DND-41 (cell line): ENCODE measurements around the gene ADO.

Experiments used
- ATAC-seq: fragments of 200-7000 bp; cut with Tn5 transposase; 3 replicates; pipeline ENCODE4 v1.9.1; 2021; ENCODE audit warnings: low read depth; ENCODE audit not compliant: insufficient read depth
- DNase-seq: peaks from one replicate; pipeline ENCODE4 v3.0.0-alpha.2; 2020
- H2AFZ ChIP-seq: 2 replicates; pipeline ENCODE4 v1.6.0; 2012; ENCODE audit warnings: low read depth, low read length
- H3K27ac ChIP-seq: 2 replicates; pipeline ENCODE4 v1.5.1; 2012; ENCODE audit warnings: low read length, inconsistent platforms
- H3K27me3 ChIP-seq: fragments of 200-600 bp; sonication (generic); 2 replicates; pipeline ENCODE4 v1.6.0; 2012; ENCODE audit warnings: low read length, mild to moderate bottlenecking, inconsistent platforms; ENCODE audit not compliant: insufficient read depth, poor library complexity
- H3K36me3 ChIP-seq: 2 replicates; pipeline ENCODE4 v1.5.1; 2012; ENCODE audit warnings: low read length, inconsistent platforms; ENCODE audit not compliant: insufficient read depth
- H3K4me1 ChIP-seq: 2 replicates; pipeline ENCODE4 v1.5.1; 2012; ENCODE audit warnings: mild to moderate bottlenecking, low read length; ENCODE audit not compliant: insufficient read depth
- H3K4me2 ChIP-seq: 2 replicates; pipeline ENCODE4 v1.6.0; 2012; ENCODE audit warnings: mild to moderate bottlenecking, moderate library complexity, low read length, inconsistent platforms; ENCODE audit not compliant: insufficient read depth
- H3K4me3 ChIP-seq, 2 experiments: fragments of 200-600 bp in 1 of 2; shearing (Covaris generic) in 1 of 2; 2 replicates each; pipeline ENCODE4 v1.5.1; 2012 to 2016; ENCODE audit warnings: inconsistent platforms in 2 of 2, low read length in 2 of 2, mild to moderate bottlenecking in 2 of 2, low read depth in 1 of 2, moderate library complexity in 1 of 2
- H3K79me2 ChIP-seq: 2 replicates; pipeline ENCODE4 v1.6.0; 2012; ENCODE audit warnings: low read length, inconsistent platforms; ENCODE audit not compliant: insufficient read depth
- H3K9ac ChIP-seq: 2 replicates; pipeline ENCODE4 v1.6.0; 2012; ENCODE audit warnings: low read depth, mild to moderate bottlenecking, inconsistent platforms, low read length, moderate library complexity
- H3K9me3 ChIP-seq: 2 replicates; pipeline ENCODE4 v1.5.1; 2012; ENCODE audit warnings: low read length, moderate library complexity, mild to moderate bottlenecking, inconsistent platforms; ENCODE audit not compliant: insufficient read depth, severe bottlenecking
- H4K20me1 ChIP-seq: 2 replicates; pipeline ENCODE4 v1.6.0; 2012; ENCODE audit warnings: low read length; ENCODE audit not compliant: insufficient read depth
- EZH2 ChIP-seq: IDR thresholded peaks from 3 replicates; pipeline ENCODE4 v1.6.1; 2012; ENCODE audit warnings: borderline replicate concordance, low read depth, mild to moderate bottlenecking, moderate library complexity, low read length, inconsistent platforms; ENCODE audit not compliant: severe bottlenecking
- TF ChIP-seq, protein P1 (sequence below): IDR thresholded peaks from 2 replicates; pipeline ENCODE4 v1.5.1; 2012; ENCODE audit warnings: borderline replicate concordance, low read length, moderate library complexity, mild to moderate bottlenecking; ENCODE audit not compliant: poor library complexity, severe bottlenecking; ENCODE audit errors: extremely low read depth

Gene ADO

DNA sequence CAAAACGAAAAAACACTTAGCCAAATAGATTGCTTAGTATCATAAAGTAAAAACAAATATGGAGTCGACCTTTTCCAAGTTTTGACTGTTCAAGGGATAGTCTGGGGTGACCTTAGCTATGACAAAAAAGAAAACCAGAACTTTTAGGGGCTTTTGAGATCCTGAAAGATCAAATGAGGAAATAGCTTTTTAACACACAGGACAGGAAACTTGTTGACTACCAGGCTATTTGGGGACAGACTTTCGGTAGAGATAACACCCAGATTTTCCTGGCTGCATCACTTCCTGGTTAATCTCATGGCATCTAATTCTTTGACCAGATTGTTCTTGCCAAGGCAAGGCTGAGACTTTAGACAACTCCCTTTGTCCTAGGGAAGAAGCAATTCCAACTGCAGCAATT lies 46.1 kb downstream of the ADO start:
- no peak overlapping the region for H3K4me2 ChIP-seq
- no peak overlapping the region for H3K27ac ChIP-seq
- TF ChIP-seq EZH2: no peak
- TF ChIP-seq, protein P1, sequence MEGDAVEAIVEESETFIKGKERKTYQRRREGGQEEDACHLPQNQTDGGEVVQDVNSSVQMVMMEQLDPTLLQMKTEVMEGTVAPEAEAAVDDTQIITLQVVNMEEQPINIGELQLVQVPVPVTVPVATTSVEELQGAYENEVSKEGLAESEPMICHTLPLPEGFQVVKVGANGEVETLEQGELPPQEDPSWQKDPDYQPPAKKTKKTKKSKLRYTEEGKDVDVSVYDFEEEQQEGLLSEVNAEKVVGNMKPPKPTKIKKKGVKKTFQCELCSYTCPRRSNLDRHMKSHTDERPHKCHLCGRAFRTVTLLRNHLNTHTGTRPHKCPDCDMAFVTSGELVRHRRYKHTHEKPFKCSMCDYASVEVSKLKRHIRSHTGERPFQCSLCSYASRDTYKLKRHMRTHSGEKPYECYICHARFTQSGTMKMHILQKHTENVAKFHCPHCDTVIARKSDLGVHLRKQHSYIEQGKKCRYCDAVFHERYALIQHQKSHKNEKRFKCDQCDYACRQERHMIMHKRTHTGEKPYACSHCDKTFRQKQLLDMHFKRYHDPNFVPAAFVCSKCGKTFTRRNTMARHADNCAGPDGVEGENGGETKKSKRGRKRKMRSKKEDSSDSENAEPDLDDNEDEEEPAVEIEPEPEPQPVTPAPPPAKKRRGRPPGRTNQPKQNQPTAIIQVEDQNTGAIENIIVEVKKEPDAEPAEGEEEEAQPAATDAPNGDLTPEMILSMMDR: no peak
- H3K27me3 ChIP-seq: no peaks in the 10 kb centered on the region
- H3K4me1 ChIP-seq: no peaks in the 10 kb centered on the region
- no peak for ATAC-seq
- peaks cover 2% of the 10 kb centered on the region for H3K9me3 ChIP-seq
- DNase-seq: no peak
- H3K36me3 ChIP-seq: no peaks in the 10 kb centered on the region
- H2AFZ ChIP-seq: no peak overlapping the region
- no peak overlapping the region for H3K9ac ChIP-seq
- H4K20me1 ChIP-seq: no peaks in the 10 kb centered on the region
- no peak overlapping the region for H3K4me3 ChIP-seq
- no peaks in the 10 kb centered on the region for H3K79me2 ChIP-seq

DNA sequence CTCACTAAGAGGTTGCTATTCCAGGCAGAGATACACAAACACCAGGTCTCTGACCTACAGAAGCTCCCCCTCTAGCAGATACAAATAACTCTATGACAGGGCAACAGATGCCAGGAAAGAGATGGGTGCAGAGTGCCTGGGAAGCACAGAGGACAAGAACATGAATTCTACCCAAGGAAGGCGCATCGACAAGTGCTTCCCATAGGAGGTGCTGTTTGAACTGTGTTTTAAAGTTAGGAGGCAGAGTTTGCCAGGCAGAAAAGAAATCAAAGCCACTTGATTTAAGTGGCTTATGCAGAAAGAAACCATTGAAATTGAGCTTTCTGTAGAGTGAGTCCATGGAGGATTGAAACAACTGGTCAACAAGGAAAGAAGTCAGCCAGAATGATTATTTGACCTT lies 46.9 kb downstream of the ADO start:
- Histone ChIP-seq H3K9me3 (peaks cover 2% of the 10 kb centered on the region), H3K9ac (no peak overlapping the region), H4K20me1 (no peaks in the 10 kb centered on the region), H3K27me3 (no peaks in the 10 kb centered on the region), H2AFZ (no peak overlapping the region), H3K4me3 (no peak overlapping the region), H3K36me3 (no peaks in the 10 kb centered on the region), H3K79me2 (no peaks in the 10 kb centered on the region), H3K4me2 (no peak overlapping the region), H3K4me1 (no peaks in the 10 kb centered on the region), H3K27ac (no peak overlapping the region)
- TF ChIP-seq, protein P1: peak; percentile 57
- no peak for TF ChIP-seq EZH2
- no peak for ATAC-seq
- DNase-seq: no peak

DNA sequence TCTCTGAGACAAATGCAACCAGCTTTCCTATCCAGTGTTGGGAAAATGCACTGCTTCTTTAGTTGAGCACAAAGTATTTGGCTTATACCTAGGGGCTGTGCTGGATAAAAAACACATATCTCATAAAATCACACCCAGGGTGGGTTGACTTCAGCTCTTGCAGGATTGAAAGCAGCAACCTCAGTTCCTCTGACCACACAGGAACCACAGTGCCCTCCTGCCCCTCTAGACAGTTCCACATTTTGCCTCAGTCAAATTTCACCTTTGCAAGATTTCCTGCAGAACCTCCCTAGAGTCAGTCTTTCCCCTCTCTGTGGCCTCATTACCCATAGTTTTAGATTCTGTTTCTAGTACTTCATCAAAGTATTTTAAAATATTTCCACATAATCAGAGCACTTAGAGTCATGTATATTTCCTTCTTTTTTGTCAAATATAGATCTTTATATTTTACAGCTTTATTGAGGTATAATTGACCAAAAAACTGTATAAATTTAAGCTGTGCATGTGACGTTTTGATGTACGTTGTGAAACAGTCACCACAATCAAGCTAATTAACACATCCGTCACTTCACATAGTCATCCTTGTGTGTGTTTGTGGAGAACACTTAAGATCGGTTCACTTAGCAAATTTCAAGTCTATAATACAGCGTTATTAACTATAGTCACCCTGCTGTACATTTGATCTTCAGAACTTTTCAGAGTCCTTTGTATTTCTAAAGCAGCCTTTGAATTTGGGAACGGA lies 48.6 kb downstream of the ADO start:
- H3K4me2 ChIP-seq: no peak overlapping the region

More for the DNA sequence above, 48.6 kb downstream of the ADO start:
- H3K36me3 ChIP-seq: no peaks in the 10 kb centered on the region
- ATAC-seq (no peak), DNase-seq (no peak)
- H3K27me3 ChIP-seq: no peaks in the 10 kb centered on the region
- no peak overlapping the region for H2AFZ ChIP-seq
- no peak overlapping the region for H3K9ac ChIP-seq
- H3K4me3 ChIP-seq: no peak overlapping the region
- no peak overlapping the region for H3K27ac ChIP-seq
- no peaks in the 10 kb centered on the region for H3K79me2 ChIP-seq
- H3K4me1 ChIP-seq: no peaks in the 10 kb centered on the region
- no peaks in the 10 kb centered on the region for H4K20me1 ChIP-seq
- no peaks in the 10 kb centered on the region for H3K9me3 ChIP-seq
- no peak for TF ChIP-seq EZH2
- TF ChIP-seq, protein P1: no peak
